GM11168 (cell line): ENCODE measurements around the gene DCBLD1.

Experiments used
- in situ Hi-C: fragments of 300-500 bp; cut with MboI; formaldehyde crosslinking; loops from one replicate; pipeline ENCODE4 v1.12.0; 2022; ENCODE audit warnings: low sequenced_read_pairs; ENCODE audit not compliant: unreplicated experiment

DCBLD1 gene

DNA sequence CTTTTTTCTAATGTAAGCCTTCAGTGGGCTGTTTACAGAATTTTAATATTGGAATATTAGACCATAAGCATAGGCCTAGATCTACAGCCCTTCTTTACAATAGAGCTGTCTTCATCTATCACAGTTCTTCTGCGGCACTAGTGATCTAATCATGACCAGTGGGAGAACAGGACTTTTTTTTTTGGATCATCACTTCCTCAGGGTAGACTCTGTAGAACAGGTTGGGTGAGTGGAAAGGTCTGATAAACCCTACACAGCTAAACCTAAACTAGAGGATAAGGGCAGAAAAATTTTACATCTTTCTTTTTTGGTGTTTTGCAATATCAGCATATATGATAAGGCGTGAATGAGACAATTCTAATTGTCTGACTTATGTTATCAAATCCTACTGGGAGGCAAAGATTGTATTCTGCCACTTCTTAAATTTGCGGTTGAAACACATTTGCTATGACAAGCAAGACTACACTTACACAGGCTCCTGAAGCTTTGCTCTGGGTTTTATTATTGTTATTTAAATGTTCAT is 67.7 kb downstream of the DCBLD1 start:
- in situ Hi-C loops = no loop called here

DNA sequence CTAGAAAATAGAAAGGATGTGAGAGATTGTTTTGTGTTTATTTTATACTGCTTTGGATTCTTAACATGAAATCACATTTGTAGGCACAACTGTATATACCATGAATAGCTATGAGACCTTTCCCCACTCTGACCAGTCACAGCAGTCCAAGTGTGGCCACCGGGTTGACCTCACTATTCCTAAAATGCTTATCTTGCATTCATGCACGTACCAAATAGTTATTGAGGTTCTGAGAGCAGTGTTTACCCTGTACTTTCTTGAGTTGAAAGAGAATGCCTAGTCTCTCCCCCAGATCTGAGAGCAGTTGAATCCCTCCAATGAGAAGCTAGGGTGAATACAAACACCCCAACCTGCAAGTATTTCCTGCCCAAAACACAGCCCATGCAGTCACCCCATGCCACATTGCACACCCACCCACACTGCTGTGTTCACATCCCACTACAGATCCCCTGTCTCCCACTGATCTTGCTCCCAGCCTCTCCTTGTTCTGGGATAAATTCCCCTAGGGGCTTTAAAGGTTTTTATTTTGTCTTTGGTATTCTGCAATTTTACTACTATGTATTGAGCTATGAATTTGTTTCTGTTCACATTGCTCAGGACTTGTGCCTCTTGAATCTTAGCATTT is 68.3 kb downstream of the DCBLD1 start:
- in situ Hi-C loops = no loop called here

DNA sequence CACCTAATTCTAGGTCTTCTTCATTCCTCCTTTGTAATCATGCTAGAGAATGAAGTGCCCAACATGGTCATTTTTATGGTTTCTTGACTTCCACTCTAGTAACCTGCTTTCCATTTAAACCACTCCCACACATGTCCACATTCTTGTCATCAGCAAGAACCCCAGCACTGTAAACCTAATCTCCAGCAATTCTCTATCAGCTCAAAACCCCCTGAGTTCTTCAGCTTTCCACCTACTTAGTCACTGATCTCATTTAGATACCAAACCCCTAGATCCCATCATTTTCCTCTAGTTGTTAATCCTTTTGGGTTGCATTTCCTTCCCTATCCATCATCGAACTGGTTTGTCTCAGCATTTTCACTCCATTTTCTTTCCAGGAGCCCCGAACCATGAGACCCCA is 70.1 kb downstream of the DCBLD1 start:
- in situ Hi-C loops = no loop called here

DNA sequence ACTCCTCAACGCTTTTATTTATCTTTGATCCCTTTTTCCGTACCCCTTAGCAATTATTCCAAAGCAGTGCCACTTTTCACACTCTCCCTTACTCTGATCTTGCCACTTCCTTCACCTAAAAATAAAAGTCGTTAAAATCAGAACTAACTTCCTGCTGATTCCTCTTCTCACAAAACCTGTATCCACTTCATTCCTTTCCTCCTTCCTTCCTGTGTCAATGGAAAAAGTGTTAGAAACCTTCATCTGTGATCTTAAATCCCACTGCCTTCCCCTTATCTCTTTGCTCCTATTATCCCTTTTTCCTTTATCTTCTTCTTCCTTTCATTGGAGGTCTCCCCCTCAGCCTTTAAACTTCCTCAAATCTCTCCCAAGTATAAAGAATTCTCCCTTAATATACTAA is 70.7 kb downstream of the DCBLD1 start:
- in situ Hi-C loops = no loop called here

DNA sequence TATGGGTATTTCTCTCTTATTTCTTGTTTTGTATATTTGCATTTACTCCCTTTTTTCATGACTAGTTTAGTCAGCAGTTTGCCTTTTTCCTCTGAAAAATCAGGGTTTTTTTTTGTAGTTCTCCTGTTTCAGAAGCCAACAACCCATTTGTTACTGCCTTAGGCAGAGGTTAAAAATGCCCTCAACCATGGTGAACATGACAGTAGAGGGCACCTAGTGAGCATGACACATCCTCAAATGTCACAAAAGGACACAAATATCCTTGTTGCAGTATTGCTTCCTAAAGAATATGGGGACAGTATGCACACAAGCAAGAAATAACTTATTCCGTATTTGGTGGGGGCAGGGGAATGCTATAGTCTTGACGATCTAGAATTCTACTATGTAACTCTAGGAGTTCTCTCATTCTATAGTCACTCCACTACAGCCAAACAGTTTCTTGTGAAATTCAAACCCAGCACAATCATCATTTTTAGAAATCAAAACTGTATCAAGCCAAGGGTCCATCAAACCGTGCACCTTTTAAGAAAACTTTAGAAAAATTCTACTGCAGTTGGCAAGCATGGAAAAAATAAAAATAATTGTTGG is 72.9 kb downstream of the DCBLD1 start:
- in situ Hi-C loops = loop anchor here (5.0 kb wide), 1 partner anchor 108 kb away; no protein-coding TSS in a partner anchor

DNA sequence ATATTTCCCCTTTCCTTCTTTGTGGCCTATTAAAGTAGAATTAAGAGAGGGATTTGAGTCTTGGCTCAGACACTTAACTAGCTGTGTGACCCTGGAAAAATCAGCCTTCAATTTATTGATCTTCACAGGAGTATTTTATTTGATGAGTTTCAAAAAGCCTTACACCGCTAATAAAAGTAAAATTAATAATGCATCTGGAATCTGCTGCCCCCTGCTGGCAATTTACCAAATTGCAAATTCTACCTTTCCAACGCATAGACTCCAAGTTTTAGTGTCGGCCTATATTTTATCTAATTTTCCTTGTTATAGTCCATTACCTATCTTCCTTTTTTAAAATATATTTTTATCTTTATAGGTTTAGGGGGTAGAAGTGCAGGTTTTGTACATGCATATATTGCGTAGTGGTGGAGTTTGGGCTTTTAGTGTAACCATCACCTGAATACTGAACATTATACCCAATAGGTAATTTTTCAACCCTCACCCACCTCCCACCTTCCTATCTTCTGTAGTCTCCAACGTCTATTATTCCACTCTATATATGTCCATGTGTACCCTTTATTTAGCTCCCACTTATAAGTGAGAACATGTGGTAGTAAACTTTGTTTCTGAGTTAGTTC is 73.5 kb downstream of the DCBLD1 start:
- in situ Hi-C loops = loop anchor here (5.0 kb wide), 1 partner anchor 109 kb away; no protein-coding TSS in a partner anchor

- in situ Hi-C loops = loop anchor here (5.0 kb wide), 1 partner anchor 111 kb away; no protein-coding TSS in a partner anchor
These were observed 75.5 kb downstream of the DCBLD1 start for GRCh38 chr6:117557951-117558350.

GRCh38 chr6:117558818-117559217 is 76.3 kb downstream of the DCBLD1 start:
- in situ Hi-C loops = loop anchor here (5.0 kb wide), 1 partner anchor 112 kb away; no protein-coding TSS in a partner anchor

DNA sequence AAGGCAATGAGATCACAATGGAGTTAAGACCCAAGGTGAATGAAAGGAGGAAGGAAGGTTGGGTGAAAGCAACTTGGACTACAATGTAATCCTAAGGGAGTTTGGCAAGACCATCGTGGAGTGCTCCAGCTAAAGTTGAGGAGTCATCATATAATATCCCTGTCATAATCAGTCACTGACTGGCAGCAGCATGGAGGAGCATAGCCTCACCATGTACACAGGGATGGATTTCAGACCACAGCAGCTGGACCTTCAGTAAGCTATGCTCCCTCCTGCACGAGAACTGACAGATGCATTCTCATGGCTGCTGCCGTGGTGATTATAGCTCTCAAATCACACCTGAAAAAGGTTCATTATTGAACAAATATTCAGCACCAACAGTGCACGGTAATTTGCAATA is 76.8 kb downstream of the DCBLD1 start:
- in situ Hi-C loops = loop anchor here (5.0 kb wide), 1 partner anchor 112 kb away; no protein-coding TSS in a partner anchor

DNA sequence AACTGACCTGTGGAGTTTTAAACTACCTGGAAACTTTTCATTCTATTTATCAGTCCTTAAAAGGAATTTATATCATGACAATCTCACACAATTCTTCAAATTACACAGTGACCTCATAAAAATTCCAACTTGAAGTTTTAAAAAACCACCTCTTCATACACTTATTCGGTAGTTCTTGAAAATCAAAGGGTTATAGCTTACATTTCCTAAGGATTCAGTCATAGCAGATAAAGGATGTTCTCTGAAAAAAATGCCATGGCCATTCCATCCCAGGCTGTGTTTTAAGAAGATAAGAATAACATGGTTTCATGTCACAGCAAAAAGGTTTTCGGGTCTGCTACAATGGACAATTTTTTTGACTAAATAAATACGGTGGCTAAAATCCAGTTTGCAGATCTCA is 78.7 kb downstream of the DCBLD1 start:
- in situ Hi-C loops = no loop called here

GRCh38 chr6:117564681-117565080 is 82.2 kb downstream of the DCBLD1 start:
- in situ Hi-C loops = no loop called here

DNA sequence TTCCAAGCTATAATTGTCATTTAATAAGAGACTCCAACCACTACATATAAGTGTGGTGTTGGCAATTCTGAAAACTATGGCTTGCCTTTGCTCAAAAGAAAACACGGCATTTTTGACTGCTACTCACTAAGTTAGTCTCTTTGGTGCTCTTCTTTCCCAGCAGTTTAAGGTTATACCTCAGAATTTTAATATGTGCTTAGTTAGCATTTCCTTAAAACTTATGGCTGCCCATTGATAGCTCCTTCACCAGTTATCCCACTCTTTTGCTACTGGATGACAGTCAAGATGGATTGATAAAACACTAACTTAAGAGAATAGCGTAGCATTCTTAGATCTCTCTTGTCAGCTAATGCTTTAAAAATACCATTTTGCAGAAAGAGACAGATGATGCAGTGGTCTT is 85.8 kb downstream of the DCBLD1 start:
- in situ Hi-C loops = no loop called here

GRCh38 chr6:117568831-117569410 is 86.4 kb downstream of the DCBLD1 start:
- in situ Hi-C loops = no loop called here

DNA sequence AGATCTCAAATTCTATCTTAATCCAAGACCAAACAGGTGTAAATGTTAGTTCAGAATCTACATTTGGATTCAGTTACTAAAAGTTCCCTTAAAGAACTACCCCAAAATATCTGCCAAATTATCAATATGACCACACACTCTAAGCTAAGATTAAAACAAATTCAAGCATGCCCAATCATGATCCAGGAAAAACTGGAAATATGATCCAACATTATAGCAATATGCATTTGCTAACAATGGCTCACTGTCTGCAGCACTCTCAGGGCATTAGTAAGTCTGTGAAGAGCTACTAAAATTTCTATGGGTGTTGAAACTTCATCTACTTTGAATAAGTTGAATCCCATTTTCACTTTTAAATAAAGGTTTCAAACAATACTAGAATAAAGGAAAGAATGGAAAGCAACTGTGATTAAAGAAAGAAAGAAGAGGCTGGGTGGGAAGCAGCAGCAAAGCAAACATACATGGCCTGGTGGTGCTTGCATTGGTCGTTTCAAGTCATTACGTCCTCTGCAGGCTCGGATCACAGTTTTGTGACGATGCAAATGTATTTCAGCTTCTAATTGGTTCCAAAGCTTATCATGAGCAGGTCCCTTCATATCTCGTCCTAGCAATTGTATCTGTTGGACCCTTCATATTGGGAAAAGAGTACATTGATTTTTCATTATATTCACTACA is 90.7 kb downstream of the DCBLD1 start:
- in situ Hi-C loops = no loop called here

DNA sequence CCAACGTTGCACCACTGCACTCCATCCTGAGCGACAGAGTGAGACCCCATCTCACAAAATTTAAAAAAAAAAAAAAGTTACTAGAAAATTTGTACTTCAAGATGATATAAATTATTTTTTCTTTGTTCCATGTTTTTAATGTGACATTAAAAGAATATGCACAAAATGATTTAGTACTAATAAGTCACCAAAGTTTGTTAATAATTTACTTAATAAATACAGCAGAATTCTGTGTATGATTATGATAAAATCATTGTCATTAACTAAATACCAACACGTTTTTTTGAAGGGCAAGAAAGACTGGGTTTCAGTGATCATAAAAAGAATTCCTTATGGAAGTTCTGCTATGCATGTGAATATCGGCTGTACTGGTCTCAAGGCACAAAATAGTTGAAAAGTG is 91.7 kb downstream of the DCBLD1 start:
- in situ Hi-C loops = no loop called here

DNA sequence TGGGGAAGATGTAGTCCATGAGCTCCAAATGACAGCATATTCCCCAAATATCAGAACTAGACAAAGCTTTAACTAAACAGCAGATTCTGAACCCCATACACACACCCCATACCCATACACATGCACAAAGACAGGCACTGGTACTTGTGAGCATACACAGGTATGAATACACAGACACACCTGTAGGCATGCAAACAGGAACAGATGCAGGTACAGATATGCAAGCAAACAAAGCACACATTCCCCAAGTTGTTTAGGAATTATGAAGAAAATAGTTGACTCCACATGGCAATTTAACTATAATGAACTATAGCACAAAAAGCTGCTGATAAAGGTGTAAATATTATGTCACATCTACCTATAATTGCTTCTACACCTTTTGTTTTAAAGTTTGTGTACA is 103.2 kb downstream of the DCBLD1 start:
- in situ Hi-C loops = no loop called here

GRCh38 chr6:117590447-117590846 is 108.0 kb downstream of the DCBLD1 start:
- in situ Hi-C loops = no loop called here

DNA sequence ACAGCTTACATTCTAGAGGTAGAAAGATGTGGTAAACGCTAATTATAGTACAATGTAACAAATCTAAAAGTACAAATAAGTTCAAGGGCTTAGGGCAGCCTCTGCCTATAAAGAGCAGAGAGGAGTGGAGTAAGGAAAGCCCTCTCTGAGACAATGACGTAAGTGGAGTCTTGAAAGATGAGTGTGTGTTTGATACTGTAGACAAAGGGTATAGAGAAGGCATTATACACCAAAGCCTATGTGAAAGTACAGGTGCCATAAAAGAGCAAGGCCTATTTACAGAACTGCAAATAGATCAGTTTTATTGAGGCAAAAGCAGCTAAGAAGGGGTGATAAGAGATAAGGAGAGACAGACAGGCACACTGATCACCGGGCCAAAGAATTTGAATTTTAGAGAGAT is 108.9 kb downstream of the DCBLD1 start:
- in situ Hi-C loops = no loop called here

DNA sequence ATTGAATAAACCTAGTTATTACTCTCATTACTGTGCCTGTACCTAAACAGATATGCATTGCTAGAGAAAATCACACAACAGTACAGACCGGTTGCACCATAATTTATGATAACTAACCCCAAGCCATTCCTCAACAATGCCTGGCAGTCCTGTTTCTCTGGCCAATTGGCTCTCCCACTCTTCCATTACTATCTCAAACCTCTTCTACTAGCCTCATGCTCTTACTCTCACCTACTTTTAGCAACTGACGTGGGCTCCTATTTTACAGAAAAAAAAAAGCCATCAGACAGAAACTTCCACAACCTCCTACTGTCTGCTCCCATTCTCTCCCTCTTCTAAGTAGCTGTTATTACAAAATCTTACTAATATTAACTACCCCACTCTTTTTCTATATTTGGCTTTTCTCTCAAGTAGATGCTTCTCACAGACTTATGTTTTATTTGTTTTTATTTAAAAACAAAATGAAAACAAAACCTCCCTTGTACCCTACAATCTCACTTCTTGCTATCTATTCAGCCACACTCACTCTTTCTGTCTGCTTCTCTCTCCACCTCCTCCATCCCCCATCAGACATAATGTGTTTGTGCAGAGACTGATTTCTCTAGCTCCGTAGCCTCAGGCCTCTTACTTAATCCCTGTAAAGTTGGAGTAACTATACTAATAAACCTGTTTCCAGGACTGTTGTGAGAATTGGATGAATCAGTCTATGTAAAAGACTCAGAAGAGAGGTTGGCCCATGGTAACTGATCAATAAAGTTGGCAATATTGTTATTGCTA is 110.7 kb downstream of the DCBLD1 start:
- in situ Hi-C loops = no loop called here
